HEK293 (cell line): ENCODE measurements around the gene FKRP.
A peak's percentile ranks its signal among the peaks of the same experiment; 100 is the strongest.

Source experiments
- CTCF ChIA-PET: fragments of 350-600 bp; formaldehyde crosslinking; extraction: SDS; loops from one replicate; lab custom pipeline; 2021; ENCODE audit warnings: antibody characterized with exemption; lab: Yijun Ruan, JAX
- POLR2A ChIA-PET: fragments of 300-600 bp; formaldehyde crosslinking; extraction: SDS; loops from one replicate; lab custom pipeline; 2020; ENCODE audit warnings: antibody characterized with exemption, inconsistent platforms; lab: Yijun Ruan, JAX
- H3K27ac ChIP-seq: fragments of 200-500 bp; sonication (Bioruptor generic); 2 replicates; pipeline ENCODE4 v1.5.1; 2014; ENCODE audit warnings: low read depth, low read length, control low read depth, inconsistent platforms; ENCODE audit errors: extremely low read depth
- H3K36me3 ChIP-seq, 2 experiments: fragments of 200-500 bp in 1 of 2; sonication (Bioruptor generic) in 1 of 2; 1 replicate in 1 of 2; 2 replicates in 1 of 2; pipeline ENCODE4 v1.5.1; 2014 to 2017; ENCODE audit warnings: inconsistent platforms in 2 of 2, low read length in 2 of 2; ENCODE audit not compliant: control insufficient read depth in 2 of 2, insufficient read depth in 1 of 2
- H3K4me1 ChIP-seq: fragments of 200-500 bp; sonication (Bioruptor generic); 2 replicates; pipeline ENCODE4 v1.5.1; 2014; ENCODE audit warnings: mild to moderate bottlenecking, low read length, inconsistent platforms; ENCODE audit not compliant: control insufficient read depth, insufficient read depth
- H3K4me3 ChIP-seq: 2 replicates; pipeline ENCODE4 v1.5.1; 2011; ENCODE audit warnings: low read depth, mild to moderate bottlenecking, control low read depth, low read length, moderate library complexity
- H3K9me3 ChIP-seq: fragments of 200-500 bp; sonication (Bioruptor generic); 2 replicates; pipeline ENCODE4 v1.5.1; 2014; ENCODE audit warnings: low read depth, low read length, inconsistent platforms; ENCODE audit not compliant: control insufficient read depth, insufficient read depth
- GLIS1 ChIP-seq: fragments of 450-650 bp; formaldehyde crosslinking; IDR thresholded peaks from 2 replicates; pipeline ENCODE4 v1.5.1; 2016; ENCODE audit warnings: missing biosample characterization, missing genetic modification characterization
- OVOL3 ChIP-seq: fragments of 450-650 bp; formaldehyde crosslinking; IDR thresholded peaks from 2 replicates; pipeline ENCODE4 v1.5.1; 2016; ENCODE audit warnings: missing biosample characterization, missing genetic modification characterization
- PRDM1 ChIP-seq: fragments of 450-650 bp; formaldehyde crosslinking; IDR thresholded peaks from 2 replicates; pipeline ENCODE4; 2016; ENCODE audit warnings: missing biosample characterization, missing genetic modification characterization
- SCRT1 ChIP-seq: fragments of 450-650 bp; formaldehyde crosslinking; IDR thresholded peaks from 2 replicates; pipeline ENCODE4 v1.5.1; 2016; ENCODE audit warnings: missing biosample characterization, missing genetic modification characterization, borderline replicate concordance
- TCF7L2 ChIP-seq: IDR thresholded peaks from 2 replicates; pipeline ENCODE4 v1.6.1; 2011; ENCODE audit warnings: low read depth, mild to moderate bottlenecking, inconsistent platforms, low read length, moderate library complexity, borderline replicate concordance
- ZBTB48 ChIP-seq: fragments of 450-650 bp; formaldehyde crosslinking; IDR thresholded peaks from 2 replicates; pipeline ENCODE4 v1.5.1; 2016; ENCODE audit warnings: missing biosample characterization, missing genetic modification characterization
- ZBTB8A ChIP-seq: fragments of 450-650 bp; formaldehyde crosslinking; IDR thresholded peaks from 2 replicates; pipeline ENCODE4 v1.5.1; 2016; ENCODE audit warnings: missing biosample characterization, missing genetic modification characterization
- ZEB2 ChIP-seq: fragments of 450-650 bp; formaldehyde crosslinking; IDR thresholded peaks from 2 replicates; pipeline ENCODE4 v1.5.1; 2016; ENCODE audit warnings: missing biosample characterization, missing genetic modification characterization
- ZNF112 ChIP-seq: fragments of 450-650 bp; formaldehyde crosslinking; IDR thresholded peaks from 2 replicates; pipeline ENCODE4 v1.5.0; 2017; ENCODE audit warnings: missing biosample characterization, missing genetic modification characterization
- ZNF140 ChIP-seq: fragments of 450-650 bp; formaldehyde crosslinking; IDR thresholded peaks from 2 replicates; pipeline ENCODE4 v1.5.1; 2016; ENCODE audit warnings: missing biosample characterization, missing genetic modification characterization
- ZNF223 ChIP-seq: fragments of 450-650 bp; formaldehyde crosslinking; IDR thresholded peaks from 2 replicates; pipeline ENCODE4 v1.5.1; 2016; ENCODE audit warnings: missing biosample characterization, missing genetic modification characterization
- ZNF266 ChIP-seq: fragments of 450-650 bp; formaldehyde crosslinking; IDR thresholded peaks from 2 replicates; pipeline ENCODE4 v1.5.1; 2016; ENCODE audit warnings: missing biosample characterization, missing genetic modification characterization, low read depth
- ZNF311 ChIP-seq: fragments of 450-650 bp; formaldehyde crosslinking; IDR thresholded peaks from 2 replicates; pipeline ENCODE4 v1.5.1; 2017; ENCODE audit warnings: missing biosample characterization, missing genetic modification characterization, borderline replicate concordance
- ZNF391 ChIP-seq: fragments of 450-650 bp; formaldehyde crosslinking; IDR thresholded peaks from 2 replicates; pipeline ENCODE4 v1.5.1; 2016; ENCODE audit warnings: low read depth, missing biosample characterization, missing genetic modification characterization, borderline replicate concordance
- ZNF416 ChIP-seq: fragments of 450-650 bp; formaldehyde crosslinking; IDR thresholded peaks from 2 replicates; pipeline ENCODE4 v1.5.1; 2016; ENCODE audit warnings: missing biosample characterization, missing genetic modification characterization
- ZNF433 ChIP-seq: fragments of 450-650 bp; formaldehyde crosslinking; IDR thresholded peaks from 2 replicates; pipeline ENCODE4 v1.5.1; 2016; ENCODE audit warnings: missing biosample characterization, missing genetic modification characterization, low read depth
- ZNF654 ChIP-seq: fragments of 450-650 bp; formaldehyde crosslinking; IDR thresholded peaks from 2 replicates; pipeline ENCODE4 v1.5.1; 2016; ENCODE audit warnings: low read depth, missing biosample characterization, missing genetic modification characterization
- ZNF660 ChIP-seq: fragments of 450-650 bp; IDR thresholded peaks from 2 replicates; pipeline ENCODE4 v1.5.1; 2018; ENCODE audit warnings: missing biosample characterization, mild to moderate bottlenecking, missing genetic modification characterization
- ZNF670 ChIP-seq: fragments of 450-650 bp; formaldehyde crosslinking; IDR thresholded peaks from 2 replicates; pipeline ENCODE4 v1.5.1; 2016; ENCODE audit warnings: missing biosample characterization, missing genetic modification characterization, low read depth
- ZNF76 ChIP-seq: fragments of 450-650 bp; formaldehyde crosslinking; IDR thresholded peaks from 2 replicates; pipeline ENCODE4; 2016; ENCODE audit warnings: low read depth, missing biosample characterization, missing genetic modification characterization, borderline replicate concordance
- TF ChIP-seq, protein P1 (sequence below): fragments of 450-650 bp; formaldehyde crosslinking; IDR thresholded peaks from 2 replicates; pipeline ENCODE4 v1.5.1; 2017; ENCODE audit warnings: missing biosample characterization, missing genetic modification characterization
- TF ChIP-seq, protein P2 (sequence below): IDR thresholded peaks from 2 replicates; pipeline ENCODE4 v1.6.1; 2011; ENCODE audit warnings: mild to moderate bottlenecking, low read depth, low read length, borderline replicate concordance
- TF ChIP-seq, protein P3 (sequence below): fragments of 450-650 bp; formaldehyde crosslinking; IDR thresholded peaks from 2 replicates; pipeline ENCODE4 v1.5.1; 2016; ENCODE audit warnings: missing biosample characterization, missing genetic modification characterization
- TF ChIP-seq, protein P4 (sequence below): fragments of 450-650 bp; formaldehyde crosslinking; IDR thresholded peaks from 2 replicates; pipeline ENCODE4 v1.5.1; 2016; ENCODE audit warnings: missing biosample characterization, missing genetic modification characterization
- TF ChIP-seq, protein P5 (sequence below): fragments of 450-650 bp; formaldehyde crosslinking; optimal IDR thresholded peaks from 2 replicates; pipeline ENCODE3; 2016; ENCODE audit warnings: missing biosample characterization, mild to moderate bottlenecking, missing genetic modification characterization

FKRP gene

DNA sequence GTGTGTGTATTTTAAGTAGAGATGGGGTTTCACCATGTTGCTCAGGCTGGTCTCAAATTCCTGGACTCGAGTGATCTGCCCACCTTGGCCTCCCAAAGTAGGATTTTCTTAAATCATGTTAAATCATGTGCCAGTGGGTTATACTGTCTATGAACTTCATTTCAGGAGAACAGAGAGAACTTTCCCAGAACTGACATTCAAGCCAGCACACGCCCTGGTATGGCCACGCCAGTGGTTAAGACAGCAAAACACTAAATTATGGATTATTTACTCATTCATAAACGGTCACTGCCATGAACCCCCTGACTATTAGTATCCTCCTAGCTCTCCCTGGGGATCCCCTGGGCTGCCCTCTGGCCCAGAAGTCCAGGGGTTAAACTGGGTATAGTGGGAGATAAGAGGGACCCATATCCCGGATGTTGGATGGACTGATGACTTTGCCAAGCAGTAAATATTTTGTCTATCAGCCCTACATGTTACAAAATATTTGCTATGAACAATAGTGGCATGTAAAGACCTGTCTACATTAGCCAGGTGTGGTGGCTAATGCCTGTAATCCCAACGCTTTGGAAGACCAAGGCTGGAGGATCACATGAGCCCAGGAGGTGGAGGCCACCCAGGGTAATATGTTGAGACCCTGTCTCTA, 16.5 kb downstream of the FKRP start:
- Histone ChIP-seq H3K4me1 (peaks cover 3% of the 10 kb centered on the region), H3K9me3 (no peaks in the 10 kb centered on the region), H3K36me3 (peaks cover 3 to 5% of the 10 kb centered on the region in 2 experiments; a peak in 2 of 3 replicates), H3K27ac (no peak overlapping the region), H3K4me3 (no peak overlapping the region)
- POLR2A ChIA-PET = interaction anchor here (0.6 kb wide), 1 partner anchor 78 kb away, joined by 4 read pairs; no protein-coding TSS in a partner anchor
- no peak for TF ChIP-seq ZNF670 (tag by site-specific recombination)
- TF ChIP-seq ZNF391 = no peak
- no peak for TF ChIP-seq ZNF416
- TF ChIP-seq ZNF433 (tag by site-specific recombination) = no peak
- no peak for TF ChIP-seq ZNF140 (tag by site-specific recombination)
- no peak for TF ChIP-seq ZEB2 (tag by site-specific recombination)
- no peak for TF ChIP-seq ZNF223 (tag by site-specific recombination)
- no peak for TF ChIP-seq ZNF112 (tag by site-specific recombination)
- no peak for TF ChIP-seq ZBTB8A (tag by site-specific recombination)
- TF ChIP-seq GLIS1 (tag by site-specific recombination) = no peak
- no peak for TF ChIP-seq ZNF76
- TF ChIP-seq ZNF311 (tag by site-specific recombination) = no peak
- TF ChIP-seq, protein P1, sequence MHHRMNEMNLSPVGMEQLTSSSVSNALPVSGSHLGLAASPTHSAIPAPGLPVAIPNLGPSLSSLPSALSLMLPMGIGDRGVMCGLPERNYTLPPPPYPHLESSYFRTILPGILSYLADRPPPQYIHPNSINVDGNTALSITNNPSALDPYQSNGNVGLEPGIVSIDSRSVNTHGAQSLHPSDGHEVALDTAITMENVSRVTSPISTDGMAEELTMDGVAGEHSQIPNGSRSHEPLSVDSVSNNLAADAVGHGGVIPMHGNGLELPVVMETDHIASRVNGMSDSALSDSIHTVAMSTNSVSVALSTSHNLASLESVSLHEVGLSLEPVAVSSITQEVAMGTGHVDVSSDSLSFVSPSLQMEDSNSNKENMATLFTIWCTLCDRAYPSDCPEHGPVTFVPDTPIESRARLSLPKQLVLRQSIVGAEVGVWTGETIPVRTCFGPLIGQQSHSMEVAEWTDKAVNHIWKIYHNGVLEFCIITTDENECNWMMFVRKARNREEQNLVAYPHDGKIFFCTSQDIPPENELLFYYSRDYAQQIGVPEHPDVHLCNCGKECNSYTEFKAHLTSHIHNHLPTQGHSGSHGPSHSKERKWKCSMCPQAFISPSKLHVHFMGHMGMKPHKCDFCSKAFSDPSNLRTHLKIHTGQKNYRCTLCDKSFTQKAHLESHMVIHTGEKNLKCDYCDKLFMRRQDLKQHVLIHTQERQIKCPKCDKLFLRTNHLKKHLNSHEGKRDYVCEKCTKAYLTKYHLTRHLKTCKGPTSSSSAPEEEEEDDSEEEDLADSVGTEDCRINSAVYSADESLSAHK (tag by site-specific recombination) = no peak
- CTCF ChIA-PET = interaction anchor here (1.3 to 2.6 kb wide), 3 partner anchors 8 to 78 kb away, joined by 3 to 24 read pairs (median 3); no protein-coding TSS in a partner anchor

DNA sequence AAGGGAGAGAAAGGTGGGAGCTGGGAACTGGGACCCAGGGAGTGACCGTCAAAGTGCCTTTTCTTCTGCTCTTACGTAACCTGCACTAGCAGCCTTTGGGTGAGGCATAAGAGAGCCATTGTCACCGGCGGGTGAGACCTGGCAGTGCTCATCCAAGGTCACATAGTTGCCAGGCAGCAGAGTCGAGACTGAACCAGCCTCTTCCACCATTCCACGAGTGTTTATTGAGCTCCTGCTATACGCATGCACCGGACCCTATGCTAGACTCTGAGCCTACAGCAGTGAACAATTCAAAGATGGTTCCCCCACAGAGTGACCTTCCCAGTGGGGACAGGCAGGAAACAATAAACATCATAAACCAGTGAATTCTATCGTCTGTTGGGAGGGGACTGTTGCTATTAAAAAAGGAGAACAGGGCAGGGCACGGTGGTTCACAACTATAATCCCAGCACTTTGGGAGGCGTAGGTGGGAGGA, 19.0 kb downstream of the FKRP start:
- TF ChIP-seq, protein P2, sequence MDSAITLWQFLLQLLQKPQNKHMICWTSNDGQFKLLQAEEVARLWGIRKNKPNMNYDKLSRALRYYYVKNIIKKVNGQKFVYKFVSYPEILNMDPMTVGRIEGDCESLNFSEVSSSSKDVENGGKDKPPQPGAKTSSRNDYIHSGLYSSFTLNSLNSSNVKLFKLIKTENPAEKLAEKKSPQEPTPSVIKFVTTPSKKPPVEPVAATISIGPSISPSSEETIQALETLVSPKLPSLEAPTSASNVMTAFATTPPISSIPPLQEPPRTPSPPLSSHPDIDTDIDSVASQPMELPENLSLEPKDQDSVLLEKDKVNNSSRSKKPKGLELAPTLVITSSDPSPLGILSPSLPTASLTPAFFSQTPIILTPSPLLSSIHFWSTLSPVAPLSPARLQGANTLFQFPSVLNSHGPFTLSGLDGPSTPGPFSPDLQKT = no peak
- TF ChIP-seq TCF7L2 (no peak), SCRT1 (no peak), ZNF266 (tag by site-specific recombination) (no peak), ZNF654 (no peak), ZNF660 (tag by site-specific recombination) (no peak), GLIS1 (tag by site-specific recombination) (peak; percentile 65), OVOL3 (tag by site-specific recombination) (no peak), PRDM1 (tag by site-specific recombination) (no peak), ZBTB48 (tag by site-specific recombination) (no peak)
- TF ChIP-seq, protein P3, sequence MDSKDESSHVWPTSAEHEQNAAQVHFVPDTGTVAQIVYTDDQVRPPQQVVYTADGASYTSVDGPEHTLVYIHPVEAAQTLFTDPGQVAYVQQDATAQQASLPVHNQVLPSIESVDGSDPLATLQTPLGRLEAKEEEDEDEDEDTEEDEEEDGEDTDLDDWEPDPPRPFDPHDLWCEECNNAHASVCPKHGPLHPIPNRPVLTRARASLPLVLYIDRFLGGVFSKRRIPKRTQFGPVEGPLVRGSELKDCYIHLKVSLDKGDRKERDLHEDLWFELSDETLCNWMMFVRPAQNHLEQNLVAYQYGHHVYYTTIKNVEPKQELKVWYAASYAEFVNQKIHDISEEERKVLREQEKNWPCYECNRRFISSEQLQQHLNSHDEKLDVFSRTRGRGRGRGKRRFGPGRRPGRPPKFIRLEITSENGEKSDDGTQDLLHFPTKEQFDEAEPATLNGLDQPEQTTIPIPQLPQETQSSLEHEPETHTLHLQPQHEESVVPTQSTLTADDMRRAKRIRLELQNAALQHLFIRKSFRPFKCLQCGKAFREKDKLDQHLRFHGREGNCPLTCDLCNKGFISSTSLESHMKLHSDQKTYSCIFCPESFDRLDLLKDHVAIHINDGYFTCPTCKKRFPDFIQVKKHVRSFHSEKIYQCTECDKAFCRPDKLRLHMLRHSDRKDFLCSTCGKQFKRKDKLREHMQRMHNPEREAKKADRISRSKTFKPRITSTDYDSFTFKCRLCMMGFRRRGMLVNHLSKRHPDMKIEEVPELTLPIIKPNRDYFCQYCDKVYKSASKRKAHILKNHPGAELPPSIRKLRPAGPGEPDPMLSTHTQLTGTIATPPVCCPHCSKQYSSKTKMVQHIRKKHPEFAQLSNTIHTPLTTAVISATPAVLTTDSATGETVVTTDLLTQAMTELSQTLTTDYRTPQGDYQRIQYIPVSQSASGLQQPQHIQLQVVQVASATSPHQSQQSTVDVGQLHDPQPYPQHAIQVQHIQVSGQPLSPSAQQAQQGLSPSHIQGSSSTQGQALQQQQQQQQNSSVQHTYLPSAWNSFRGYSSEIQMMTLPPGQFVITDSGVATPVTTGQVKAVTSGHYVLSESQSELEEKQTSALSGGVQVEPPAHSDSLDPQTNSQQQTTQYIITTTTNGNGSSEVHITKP (tag by site-specific recombination) = no peak
- TF ChIP-seq, protein P4, sequence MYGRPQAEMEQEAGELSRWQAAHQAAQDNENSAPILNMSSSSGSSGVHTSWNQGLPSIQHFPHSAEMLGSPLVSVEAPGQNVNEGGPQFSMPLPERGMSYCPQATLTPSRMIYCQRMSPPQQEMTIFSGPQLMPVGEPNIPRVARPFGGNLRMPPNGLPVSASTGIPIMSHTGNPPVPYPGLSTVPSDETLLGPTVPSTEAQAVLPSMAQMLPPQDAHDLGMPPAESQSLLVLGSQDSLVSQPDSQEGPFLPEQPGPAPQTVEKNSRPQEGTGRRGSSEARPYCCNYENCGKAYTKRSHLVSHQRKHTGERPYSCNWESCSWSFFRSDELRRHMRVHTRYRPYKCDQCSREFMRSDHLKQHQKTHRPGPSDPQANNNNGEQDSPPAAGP = peak; percentile 40; the same call in 1 of the 2 replicates
- TF ChIP-seq, protein P5, sequence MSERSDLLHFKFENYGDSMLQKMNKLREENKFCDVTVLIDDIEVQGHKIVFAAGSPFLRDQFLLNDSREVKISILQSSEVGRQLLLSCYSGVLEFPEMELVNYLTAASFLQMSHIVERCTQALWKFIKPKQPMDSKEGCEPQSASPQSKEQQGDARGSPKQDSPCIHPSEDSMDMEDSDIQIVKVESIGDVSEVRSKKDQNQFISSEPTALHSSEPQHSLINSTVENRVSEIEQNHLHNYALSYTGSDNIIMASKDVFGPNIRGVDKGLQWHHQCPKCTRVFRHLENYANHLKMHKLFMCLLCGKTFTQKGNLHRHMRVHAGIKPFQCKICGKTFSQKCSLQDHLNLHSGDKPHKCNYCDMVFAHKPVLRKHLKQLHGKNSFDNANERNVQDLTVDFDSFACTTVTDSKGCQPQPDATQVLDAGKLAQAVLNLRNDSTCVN = no peak
- POLR2A ChIA-PET = interaction anchor here (0.6 to 4.4 kb wide), 4 partner anchors 20 to 263 kb away, joined by 3 to 21 read pairs (median 5); no protein-coding TSS in a partner anchor
- CTCF ChIA-PET = interaction anchor here (0.5 to 3.4 kb wide), 12 partner anchors 11 to 271 kb away, joined by 3 to 19 read pairs (median 5); partner anchors contain the start of gene SLC1A5
- Histone ChIP-seq H3K4me1 (peaks cover 2% of the 10 kb centered on the region; the same call in 1 of the 2 replicates), H3K36me3 (no peaks in the 10 kb centered on the region), H3K9me3 (no peaks in the 10 kb centered on the region), H3K4me3 (no peak overlapping the region), H3K27ac (no peak overlapping the region)
